Hepatocyte (in vitro differentiated cells): ENCODE data around the gene C18orf63. TPM values are rescaled to one million over a fixed set of nuclear protein-coding genes. Genes with fewer than 3 reads are reported as not detected.
A peak's percentile ranks its signal among the peaks of the same experiment; 100 is the strongest.

Source experiments
- DNase-seq: peaks from one replicate; pipeline ENCODE4 v3.0.0-alpha.2; 2016; ENCODE audit warnings: low spot score
- H2AFZ ChIP-seq: fragments of 200-600 bp; sonication (generic); 2 replicates; pipeline ENCODE4 v1.6.0; 2016; ENCODE audit warnings: antibody characterized with exemption, mild to moderate bottlenecking
- H3K27ac ChIP-seq: fragments of 200-600 bp; sonication (generic); 2 replicates; pipeline ENCODE4 v1.5.1; 2016; ENCODE audit warnings: mild to moderate bottlenecking
- H3K27me3 ChIP-seq: fragments of 200-600 bp; sonication (generic); 2 replicates; pipeline ENCODE4 v1.6.1; 2016
- H3K36me3 ChIP-seq: fragments of 200-600 bp; sonication (generic); replicated peaks from 2 replicates; pipeline ENCODE4 v1.5.1; 2016; ENCODE audit warnings: low read depth; ENCODE audit not compliant: insufficient read depth
- H3K4me1 ChIP-seq: fragments of 200-600 bp; sonication (generic); 2 replicates; pipeline ENCODE4 v1.5.1; 2016; ENCODE audit warnings: mild to moderate bottlenecking, moderate library complexity; ENCODE audit not compliant: insufficient read depth
- H3K4me2 ChIP-seq: fragments of 200-600 bp; sonication (generic); 2 replicates; pipeline ENCODE4 v1.6.0; 2016
- H3K4me3 ChIP-seq: fragments of 200-600 bp; sonication (generic); 2 replicates; pipeline ENCODE4 v1.5.1; 2016; ENCODE audit warnings: mild to moderate bottlenecking
- H3K79me2 ChIP-seq: fragments of 200-600 bp; sonication (generic); 2 replicates; pipeline ENCODE4 v1.6.0; 2017; ENCODE audit warnings: mild to moderate bottlenecking
- H3K9me2 ChIP-seq: fragments of 200-600 bp; sonication (generic); replicated peaks from 2 replicates; pipeline ENCODE4 v1.6.0; 2017; ENCODE audit warnings: mild to moderate bottlenecking; ENCODE audit not compliant: insufficient read depth
- H3K9me3 ChIP-seq: fragments of 200-600 bp; sonication (generic); 2 replicates; pipeline ENCODE4 v1.5.1; 2016; ENCODE audit warnings: low read depth, mild to moderate bottlenecking
- H4K20me1 ChIP-seq: fragments of 200-600 bp; sonication (generic); 2 replicates; pipeline ENCODE4 v1.6.0; 2016; ENCODE audit warnings: mild to moderate bottlenecking; ENCODE audit not compliant: insufficient read depth, poor library complexity, severe bottlenecking
- CTCF ChIP-seq: fragments of 200-600 bp; sonication (generic); IDR thresholded peaks from 2 replicates; pipeline ENCODE4 v1.5.1; 2016; ENCODE audit warnings: antibody characterized with exemption, mild to moderate bottlenecking; ENCODE audit not compliant: poor library complexity
- EZH2 ChIP-seq: fragments of 200-600 bp; sonication (generic); IDR thresholded peaks from 2 replicates; pipeline ENCODE4 v1.6.1; 2016; ENCODE audit warnings: antibody characterized with exemption, mild to moderate bottlenecking, borderline replicate concordance
- EZH2phosphoT487 ChIP-seq: fragments of 200-600 bp; sonication (generic); IDR thresholded peaks from one replicate; pipeline ENCODE4 v1.6.1; 2018; ENCODE audit warnings: antibody characterized with exemption, mild to moderate bottlenecking, low read depth, moderate library complexity; ENCODE audit not compliant: unreplicated experiment, severe bottlenecking
- WGBS: methylation state at CpG from one replicate; pipeline ENCODE4 v1.1.6; 2016; ENCODE audit warnings: low lambda C conversion rate; ENCODE audit errors: missing lambda C conversion rate; 5-methylcytosine and 5-hydroxymethylcytosine counted together
- polyA plus RNA-seq: library from polyadenylated mRNA; unstranded; fragments of >200 nt; fragmentation: Nextera tagmentation; extraction: Ambion mirVana; gene quantifications from 2 replicates; pipeline ENCODE4 v1.2.1, GENCODE V29; 2016
- total RNA-seq: library from RNA; depleted of rRNA; stranded (reverse); fragments of >200 nt; gene quantifications from 2 replicates; pipeline ENCODE4 v1.2.3, GENCODE V29; 2014

C18orf63 gene
- total and polyA plus RNA-seq, 2 experiments from 2014 or later: not detected

- H2AFZ ChIP-seq: no peak overlapping the region
- H3K79me2 ChIP-seq: no peaks in the 10 kb centered on the region
- H4K20me1 ChIP-seq: no peaks in the 10 kb centered on the region
- H3K27ac ChIP-seq: peak overlapping the region; percentile 76
- no peaks in the 10 kb centered on the region for H3K27me3 ChIP-seq
- H3K4me1 ChIP-seq: peaks cover 10% of the 10 kb centered on the region
- 76% methylated on average over 9 of the region's 9 CpGs for WGBS
- no peaks in the 10 kb centered on the region for H3K9me2 ChIP-seq
- no peaks in the 10 kb centered on the region for H3K36me3 ChIP-seq
- no peak overlapping the region for H3K4me3 ChIP-seq
- TF ChIP-seq CTCF (no peak), EZH2 (no peak), EZH2phosphoT487 (no peak)
- no peak for DNase-seq
- H3K4me2 ChIP-seq: peak overlapping the region; percentile 32
- no peaks in the 10 kb centered on the region for H3K9me3 ChIP-seq
Measured at GRCh38 chr18:74395648-74396154, 80.1 kb downstream of the C18orf63 start.

GRCh38 chr18:74396171-74397169, 80.8 kb downstream of the C18orf63 start:
- no peak for TF ChIP-seq EZH2
- TF ChIP-seq CTCF: no peak
- no peak for TF ChIP-seq EZH2phosphoT487
- DNase-seq: peak; percentile 54
- no peaks in the 10 kb centered on the region for H3K27me3 ChIP-seq

GRCh38 chr18:74397572-74397971, 81.9 kb downstream of the C18orf63 start:
- Histone ChIP-seq H3K4me2 (no peak overlapping the region), H3K9me3 (no peaks in the 10 kb centered on the region), H3K27ac (no peak overlapping the region), H3K9me2 (no peaks in the 10 kb centered on the region), H3K79me2 (no peaks in the 10 kb centered on the region), H2AFZ (no peak overlapping the region), H3K27me3 (no peaks in the 10 kb centered on the region), H3K4me1 (peaks cover 10% of the 10 kb centered on the region), H3K4me3 (no peak overlapping the region), H3K36me3 (no peaks in the 10 kb centered on the region), H4K20me1 (no peaks in the 10 kb centered on the region)
- TF ChIP-seq CTCF (no peak), EZH2 (no peak), EZH2phosphoT487 (no peak)
- 78% methylated on average over 7 of the region's 7 CpGs for WGBS
- DNase-seq: no peak

More at GRCh38 chr18:74396171-74397169, 80.8 kb downstream of the C18orf63 start:
- no peaks in the 10 kb centered on the region for H3K36me3 ChIP-seq
- peak overlapping the region; percentile 53 for H3K4me2 ChIP-seq
- no peak overlapping the region for H3K4me3 ChIP-seq
- H2AFZ ChIP-seq: no peak overlapping the region
- H3K27ac ChIP-seq: peak overlapping the region; percentile 76
- WGBS: 72% methylated on average over 16 of the region's 16 CpGs
- peaks cover 10% of the 10 kb centered on the region for H3K4me1 ChIP-seq
- H3K9me3 ChIP-seq: no peaks in the 10 kb centered on the region
- no peaks in the 10 kb centered on the region for H4K20me1 ChIP-seq
- H3K79me2 ChIP-seq: no peaks in the 10 kb centered on the region
- H3K9me2 ChIP-seq: no peaks in the 10 kb centered on the region
